HS-5 (cell line): ENCODE results near the gene TRERF1.

ENCODE experiments used
- DNase-seq: peaks from one replicate; pipeline ENCODE4 v3.0.0-alpha.2; 2012; ENCODE audit warnings: low read depth

The TRERF1 gene

GRCh38 chr6:42366011-42366705 is 85.6 kb downstream of the TRERF1 start:
- DNase-seq, result no peak

- no peak for DNase-seq
These were observed 86.7 kb downstream of the TRERF1 start for GRCh38 chr6:42365021-42365420.

GRCh38 chr6:42363926-42364849 is 87.5 kb downstream of the TRERF1 start:
- DNase-seq, result no peak

- no peak for DNase-seq
These were observed 90.7 kb downstream of the TRERF1 start for GRCh38 chr6:42361036-42361435.

- DNase-seq, result no peak
These were observed 92.7 kb downstream of the TRERF1 start for GRCh38 chr6:42359021-42359420.

- no peak for DNase-seq
These were observed 96.3 kb downstream of the TRERF1 start for GRCh38 chr6:42355416-42355815.

- no peak for DNase-seq
These were observed 97.0 kb downstream of the TRERF1 start for GRCh38 chr6:42354702-42355101.

GRCh38 chr6:42352856-42353564 is 98.7 kb downstream of the TRERF1 start:
- DNase-seq, result peak; percentile 47

GRCh38 chr6:42350911-42351310 is 100.8 kb downstream of the TRERF1 start:
- no peak for DNase-seq

- DNase-seq, result no peak
These were observed 101.8 kb downstream of the TRERF1 start for GRCh38 chr6:42349753-42350511.

GRCh38 chr6:42347456-42347855 is 104.3 kb downstream of the TRERF1 start:
- DNase-seq, result no peak

GRCh38 chr6:42345696-42346416 is 105.9 kb downstream of the TRERF1 start:
- DNase-seq, result no peak

GRCh38 chr6:42344756-42345155 is 107.0 kb downstream of the TRERF1 start:
- DNase-seq, result no peak

- DNase-seq, result no peak
These were observed 109.8 kb downstream of the TRERF1 start for GRCh38 chr6:42341771-42342553.

GRCh38 chr6:42341221-42341620 is 110.5 kb downstream of the TRERF1 start:
- DNase-seq, result no peak

- DNase-seq, result no peak
These were observed 111.2 kb downstream of the TRERF1 start for GRCh38 chr6:42340511-42340910.

GRCh38 chr6:42339991-42340401 is 111.7 kb downstream of the TRERF1 start:
- no peak for DNase-seq

- DNase-seq, result peak; percentile 95
These were observed 112.9 kb downstream of the TRERF1 start for GRCh38 chr6:42338744-42339222.

- no peak for DNase-seq
These were observed 113.6 kb downstream of the TRERF1 start for GRCh38 chr6:42337985-42338743.
